ENCODE measurements around the gene RBKS. TPM values are rescaled to one million over a fixed set of nuclear protein-coding genes. Genes with fewer than 3 reads are reported as not detected.
"Not testable (repeated sequence)": the region's sequence is repeated elsewhere in the genome, so short reads cannot be mapped to it uniquely, and the experiment has no call there.

RBKS gene
- total and polyA plus RNA-seq, 10 donors: 1.00 to 5.1 (median 2.6) TPM

DNA sequence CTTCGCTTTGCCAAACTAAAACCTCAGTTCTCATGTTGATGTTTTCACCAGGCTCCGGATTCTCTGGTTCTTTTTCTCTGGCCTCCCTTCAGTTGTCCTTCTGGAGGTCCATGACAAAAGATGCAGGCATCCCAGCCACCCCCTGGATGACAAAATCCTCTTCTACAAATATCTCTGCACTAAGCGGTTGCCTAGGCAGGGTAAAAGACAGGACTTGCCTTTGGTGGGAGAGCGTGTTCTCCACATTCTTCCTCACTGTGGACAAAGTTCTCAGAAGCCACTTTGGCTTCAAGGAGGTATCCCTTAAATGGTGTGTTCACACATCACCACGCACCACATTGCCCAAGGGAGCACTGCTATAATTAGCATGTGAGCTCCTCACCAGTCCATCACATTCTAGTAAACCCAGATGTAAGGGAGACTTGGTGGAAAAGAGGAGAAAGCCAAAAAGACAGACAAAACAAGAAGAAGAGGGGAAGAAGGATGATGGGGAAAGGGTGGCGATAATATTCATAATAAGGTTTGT, 142.3 kb downstream of the RBKS start:
- peaks cover 0 to 6% (median 0%) of the 10 kb centered on the region in 6 donors for H3K4me1 ChIP-seq
- intact Hi-C loops (cut with DNase I; ENCODE audit: low total_unique reads): no loop called here
- H3K36me3 ChIP-seq: no peaks in the 10 kb centered on the region
- WGBS, 5 donors: 73 to 90% (median 75%) methylated on average over 6 of the region's 6 CpGs
- peaks cover 0 to 4% (median 0%) of the 10 kb centered on the region in 7 donors for H3K27me3 ChIP-seq (replicated peaks in 1 of 7)
- no peak overlapping the region for H3K27ac ChIP-seq
- DNase-seq: no peak
- no peak overlapping the region for H3K4me3 ChIP-seq
- TF ChIP-seq POLR2A (IDR thresholded peaks at IDR 0.05) (no peak), CTCF (IDR thresholded peaks at IDR 0.05 in 8 of 11, conservative IDR thresholded peaks at IDR 0.05 in 3 of 11) (no peak), POLR2AphosphoS5 (IDR thresholded peaks at IDR 0.05) (no peak)
- H3K9me3 ChIP-seq: peaks cover 0 to 16% (median 10%) of the 10 kb centered on the region in 8 donors

DNA sequence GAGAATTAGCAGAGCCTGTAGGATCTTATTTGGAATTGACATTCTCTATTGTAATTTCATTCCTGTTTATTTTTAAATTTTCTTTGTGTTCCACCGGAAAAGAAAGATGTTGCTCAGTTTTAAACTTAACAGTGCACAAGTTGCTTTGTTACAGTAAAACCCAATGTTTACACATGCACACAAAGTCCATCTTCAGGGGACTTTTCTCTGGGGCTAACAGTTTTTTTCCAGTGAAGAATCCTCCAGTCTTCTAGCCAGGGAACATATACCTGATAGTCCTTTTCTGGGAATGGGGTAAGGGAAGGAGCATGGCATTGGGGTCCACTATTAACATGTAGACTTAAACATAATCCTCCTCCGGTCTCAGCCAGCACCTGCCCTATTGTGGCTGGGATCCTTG, 143.9 kb downstream of the RBKS start:
- no peak overlapping the region for H3K27ac ChIP-seq
- TF ChIP-seq POLR2A (IDR thresholded peaks at IDR 0.05) (no peak), CTCF (IDR thresholded peaks at IDR 0.05 in 8 of 11, conservative IDR thresholded peaks at IDR 0.05 in 3 of 11) (no peak), POLR2AphosphoS5 (IDR thresholded peaks at IDR 0.05) (no peak)

DNA sequence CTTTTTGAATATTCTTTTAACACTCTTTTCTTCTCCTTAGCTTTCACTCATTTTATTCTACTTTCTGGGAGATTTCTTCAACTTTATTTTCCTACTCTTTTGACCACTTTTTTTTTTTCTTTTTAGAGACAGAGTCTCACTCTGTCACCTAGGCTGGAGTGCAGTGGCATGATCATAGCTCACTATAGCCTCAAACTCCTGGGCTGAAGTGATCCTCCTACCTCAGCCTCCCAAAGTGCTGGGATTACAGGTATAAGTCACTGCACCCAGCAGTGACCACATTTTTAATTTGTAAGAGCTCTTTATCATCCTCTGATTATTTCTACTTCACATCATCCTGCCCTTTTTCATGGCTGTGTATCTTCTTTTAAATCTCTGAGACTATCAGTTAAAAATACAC, 144.7 kb downstream of the RBKS start:
- H3K4me3 ChIP-seq; H3K4me1 ChIP-seq; intact Hi-C loops (cut with DNase I; ENCODE audit: low total_unique reads); H3K27ac ChIP-seq; H3K27me3 ChIP-seq (replicated peaks in 1 of 7); DNase-seq; H3K36me3 ChIP-seq: not testable (repeated sequence)
- H3K9me3 ChIP-seq: peaks cover 0 to 22% (median 11%) of the 10 kb centered on the region in 8 donors

More for the DNA sequence above, 143.9 kb downstream of the RBKS start:
- H3K36me3 ChIP-seq: no peaks in the 10 kb centered on the region
- DNase-seq: no peak
- no peaks in the 10 kb centered on the region for H3K27me3 ChIP-seq (replicated peaks in 1 of 7)
- H3K4me3 ChIP-seq: no peak overlapping the region
- no peaks in the 10 kb centered on the region for H3K4me1 ChIP-seq
- WGBS, 5 donors: 81 to 94% (median 89%) methylated on average over 2 of the region's 2 CpGs
- intact Hi-C loops (cut with DNase I; ENCODE audit: low total_unique reads): no loop called here
- H3K9me3 ChIP-seq: peaks cover 0 to 16% (median 10%) of the 10 kb centered on the region in 8 donors

- TF ChIP-seq POLR2A (IDR thresholded peaks at IDR 0.05): no peak
- TF ChIP-seq POLR2AphosphoS5 (IDR thresholded peaks at IDR 0.05): no peak
- TF ChIP-seq CTCF (IDR thresholded peaks at IDR 0.05 in 8 of 11, conservative IDR thresholded peaks at IDR 0.05 in 3 of 11): no peak
- H3K4me3 ChIP-seq: no peak overlapping the region
- DNase-seq: no peak
Observed at GRCh38 chr2:27742571-27742970, 147.6 kb downstream of the RBKS start.

GRCh38 chr2:27741673-27742072, 148.5 kb downstream of the RBKS start:
- Histone ChIP-seq H3K4me1 (peaks cover 6 to 21% (median 14%) of the 10 kb centered on the region in 6 donors), H3K36me3 (no peaks in the 10 kb centered on the region), H3K9me3 (peaks cover 0 to 10% (median 0%) of the 10 kb centered on the region in 8 donors), H3K27me3 (replicated peaks in 1 of 7) (no peaks in the 10 kb centered on the region), H3K4me3 (no peak overlapping the region), H3K27ac (no peak overlapping the region)
- no peak for TF ChIP-seq POLR2A (IDR thresholded peaks at IDR 0.05)
- TF ChIP-seq POLR2AphosphoS5 (IDR thresholded peaks at IDR 0.05): no peak
- no peak for TF ChIP-seq CTCF (IDR thresholded peaks at IDR 0.05 in 8 of 11, conservative IDR thresholded peaks at IDR 0.05 in 3 of 11)
- DNase-seq: no peak
- intact Hi-C loops (cut with DNase I; ENCODE audit: low total_unique reads): no loop called here
- 57 to 72% (median 62%) methylated on average over 3 of the region's 3 CpGs for WGBS, 5 donors

More at GRCh38 chr2:27742571-27742970, 147.6 kb downstream of the RBKS start:
- peaks cover under 1 to 12% (median 10%) of the 10 kb centered on the region in 6 donors for H3K4me1 ChIP-seq
- H3K9me3 ChIP-seq: peaks cover 0 to 10% (median 0%) of the 10 kb centered on the region in 8 donors
- H3K27me3 ChIP-seq (replicated peaks in 1 of 7): no peaks in the 10 kb centered on the region
- no peaks in the 10 kb centered on the region for H3K36me3 ChIP-seq
- intact Hi-C loops (cut with DNase I; ENCODE audit: low total_unique reads): no loop called here
- H3K27ac ChIP-seq: no peak overlapping the region
- 93 to 96% (median 94%) methylated on average over 9 of the region's 9 CpGs for WGBS, 5 donors

Data from spleen (tissue), 11 donors.